Globus pallidus (tissue), 1 donor: ENCODE data around the gene SNRNP48.

Source experiments
- DNase-seq: peaks from one replicate; pipeline ENCODE4 v3.0.0-alpha.2; 2015; ENCODE audit warnings: low spot score

SNRNP48 gene

GRCh38 chr6:7594579-7595125 is 4.7 kb downstream of the SNRNP48 start:
- no peak for DNase-seq

- DNase-seq = no peak
Observed at GRCh38 chr6:7604003-7604402, 14.0 kb downstream of the SNRNP48 start.

GRCh38 chr6:7604506-7604905 is 14.5 kb downstream of the SNRNP48 start:
- DNase-seq = no peak

- DNase-seq = peak; percentile 34
Observed at GRCh38 chr6:7615611-7616383, 25.8 kb downstream of the SNRNP48 start.

- DNase-seq = peak; percentile 13
Observed at GRCh38 chr6:7617801-7618764, 28.1 kb downstream of the SNRNP48 start.

GRCh38 chr6:7621761-7622160 is 31.8 kb downstream of the SNRNP48 start:
- DNase-seq = no peak

GRCh38 chr6:7624796-7625710 is 35.1 kb downstream of the SNRNP48 start:
- no peak for DNase-seq

- DNase-seq = no peak
Observed at GRCh38 chr6:7628479-7628878, 38.5 kb downstream of the SNRNP48 start.

- no peak for DNase-seq
Observed at GRCh38 chr6:7628909-7629308, 38.9 kb downstream of the SNRNP48 start.

- DNase-seq = no peak
Observed at GRCh38 chr6:7629321-7629720, 39.3 kb downstream of the SNRNP48 start.

GRCh38 chr6:7630792-7631191 is 40.8 kb downstream of the SNRNP48 start:
- no peak for DNase-seq

GRCh38 chr6:7631466-7631865 is 41.5 kb downstream of the SNRNP48 start:
- DNase-seq = no peak

- no peak for DNase-seq
Observed at GRCh38 chr6:7632501-7633290, 42.7 kb downstream of the SNRNP48 start.

- DNase-seq = no peak
Observed at GRCh38 chr6:7633361-7633760, 43.4 kb downstream of the SNRNP48 start.

GRCh38 chr6:7636151-7636550 is 46.2 kb downstream of the SNRNP48 start:
- DNase-seq = no peak

GRCh38 chr6:7637533-7637932 is 47.5 kb downstream of the SNRNP48 start:
- DNase-seq = no peak

- DNase-seq = no peak
Observed at GRCh38 chr6:7639427-7639826, 49.4 kb downstream of the SNRNP48 start.

- DNase-seq = no peak
Observed at GRCh38 chr6:7640016-7640415, 50.0 kb downstream of the SNRNP48 start.

GRCh38 chr6:7640607-7641577 is 50.9 kb downstream of the SNRNP48 start:
- DNase-seq = no peak

GRCh38 chr6:7642791-7643190 is 52.8 kb downstream of the SNRNP48 start:
- no peak for DNase-seq
